Astrocyte (in vitro differentiated cells and primary cell): ENCODE data around the gene SDSL. TPM values are rescaled to one million over a fixed set of nuclear protein-coding genes. Genes with fewer than 3 reads are reported as not detected.

Source experiments
- DNase-seq: peaks from one replicate; pipeline ENCODE4 v3.0.0-alpha.2; 2010; ENCODE audit warnings: low read depth
- FAIRE-seq: peaks from 2 replicates; lab custom pipeline; 2011; peaks lifted over from hg19 to GRCh38; lab: Jason Lieb, UNC
- H2AFZ ChIP-seq: 2 replicates; pipeline ENCODE4 v1.6.0; 2012; ENCODE audit warnings: low read depth, low read length, inconsistent platforms
- H3K27ac ChIP-seq: 2 replicates; pipeline ENCODE4 v1.5.1; 2011; ENCODE audit warnings: low read depth, low read length, inconsistent platforms
- H3K27me3 ChIP-seq: 2 replicates; pipeline ENCODE4 v1.6.0; 2011; ENCODE audit warnings: low read length, inconsistent platforms; ENCODE audit not compliant: insufficient read depth
- H3K36me3 ChIP-seq: 2 replicates; pipeline ENCODE4 v1.5.1; 2011; ENCODE audit warnings: low read length, inconsistent platforms; ENCODE audit not compliant: insufficient read depth
- H3K4me1 ChIP-seq: 2 replicates; pipeline ENCODE4 v1.5.1; 2011; ENCODE audit warnings: low read length, inconsistent platforms; ENCODE audit not compliant: insufficient read depth
- H3K4me2 ChIP-seq: 2 replicates; pipeline ENCODE4 v1.6.0; 2012; ENCODE audit warnings: low read length, inconsistent platforms
- H3K4me3 ChIP-seq: 2 replicates; pipeline ENCODE4 v1.5.1; 2011; ENCODE audit warnings: low read depth, mild to moderate bottlenecking, low read length, inconsistent platforms; ENCODE audit not compliant: insufficient read depth
- H3K79me2 ChIP-seq: 2 replicates; pipeline ENCODE4 v1.6.0; 2012; ENCODE audit warnings: mild to moderate bottlenecking, low read length, inconsistent platforms; ENCODE audit not compliant: insufficient read depth
- H3K9ac ChIP-seq: 2 replicates; pipeline ENCODE4 v1.6.0; 2012; ENCODE audit warnings: mild to moderate bottlenecking, low read length, inconsistent platforms
- H3K9me3 ChIP-seq: 2 replicates; pipeline ENCODE4 v1.5.1; 2012; ENCODE audit warnings: low read depth, mild to moderate bottlenecking, low read length, inconsistent platforms; ENCODE audit not compliant: insufficient read depth
- H4K20me1 ChIP-seq: 2 replicates; pipeline ENCODE4 v1.6.0; 2012; ENCODE audit warnings: low read length, inconsistent platforms; ENCODE audit not compliant: insufficient read depth
- H3K27ac Mint-ChIP-seq: one replicate; pipeline ENCODE4 v1.8.0; 2021; ENCODE audit warnings: mild to moderate bottlenecking, mixed read lengths; ENCODE audit not compliant: unreplicated experiment
- H3K27me3 Mint-ChIP-seq: one replicate; pipeline ENCODE4 v1.8.0; 2021; ENCODE audit warnings: low read depth, mixed read lengths; ENCODE audit not compliant: unreplicated experiment
- H3K36me3 Mint-ChIP-seq: one replicate; pipeline ENCODE4 v1.8.0; 2021; ENCODE audit warnings: low read depth, mixed read lengths; ENCODE audit not compliant: unreplicated experiment
- H3K4me1 Mint-ChIP-seq: one replicate; pipeline ENCODE4 v1.8.0; 2021; ENCODE audit warnings: low read depth, mixed read lengths; ENCODE audit not compliant: unreplicated experiment
- H3K4me3 Mint-ChIP-seq: one replicate; pipeline ENCODE4 v1.8.0; 2021; ENCODE audit warnings: mild to moderate bottlenecking, moderate library complexity, mixed read lengths; ENCODE audit not compliant: unreplicated experiment
- H3K9me3 Mint-ChIP-seq: one replicate; pipeline ENCODE4 v1.8.0; 2021; ENCODE audit warnings: mild to moderate bottlenecking, mixed read lengths; ENCODE audit not compliant: unreplicated experiment
- CTCF ChIP-seq: IDR thresholded peaks from 2 replicates; pipeline ENCODE4 v1.5.1; 2011; ENCODE audit warnings: low read depth, mild to moderate bottlenecking, inconsistent platforms, low read length, moderate library complexity; ENCODE audit not compliant: insufficient read depth
- EZH2 ChIP-seq: IDR thresholded peaks from 2 replicates; pipeline ENCODE4 v1.6.1; 2012; ENCODE audit warnings: mild to moderate bottlenecking, low read length, inconsistent platforms; ENCODE audit not compliant: insufficient read depth
- total RNA-seq: library from RNA; stranded (reverse); gene quantifications from 2 replicates; pipeline ENCODE4 v1.2.1, GENCODE V29; 2021

The SDSL gene
- total RNA-seq, 1 donor from 2014 or later = 9.5 TPM

DNA sequence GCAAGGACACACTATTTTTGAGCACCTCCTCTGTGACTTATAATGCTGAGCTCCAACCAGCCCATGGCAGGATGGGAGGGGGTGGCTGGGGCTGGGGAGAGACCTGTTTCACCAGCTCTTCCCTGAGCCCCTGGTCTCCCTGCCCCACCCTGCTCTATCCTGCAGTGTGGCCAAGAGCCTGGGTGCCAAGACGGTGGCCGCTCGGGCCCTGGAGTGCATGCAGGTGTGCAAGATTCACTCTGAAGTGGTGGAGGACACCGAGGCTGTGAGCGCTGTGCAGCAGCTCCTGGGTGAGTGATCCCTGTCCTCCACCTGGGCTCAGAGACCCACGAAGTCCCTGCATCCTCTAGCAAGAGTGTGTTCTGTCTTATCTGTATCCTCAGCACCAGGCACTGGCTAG lies 14.4 kb downstream of the SDSL start:
- FAIRE-seq (no peak), DNase-seq (no peak)
- H3K4me3 ChIP-seq = no peak overlapping the region
- peaks cover 8% of the 10 kb centered on the region for H3K27me3 Mint-ChIP-seq
- no peak overlapping the region for H2AFZ ChIP-seq
- no peak overlapping the region for H3K4me2 ChIP-seq
- TF ChIP-seq CTCF = no peak
- no peak for TF ChIP-seq EZH2
- no peak overlapping the region for H3K4me3 Mint-ChIP-seq
- peaks cover 1% of the 10 kb centered on the region for H3K9me3 Mint-ChIP-seq
- no peaks in the 10 kb centered on the region for H3K79me2 ChIP-seq
- no peaks in the 10 kb centered on the region for H4K20me1 ChIP-seq
- no peaks in the 10 kb centered on the region for H3K9me3 ChIP-seq
- no peak overlapping the region for H3K27ac ChIP-seq
- peaks cover 2% of the 10 kb centered on the region for H3K4me1 Mint-ChIP-seq
- H3K27me3 ChIP-seq = peaks cover 6% of the 10 kb centered on the region
- H3K9ac ChIP-seq = no peak overlapping the region
- no peak overlapping the region for H3K27ac Mint-ChIP-seq
- no peaks in the 10 kb centered on the region for H3K36me3 Mint-ChIP-seq
- no peaks in the 10 kb centered on the region for H3K4me1 ChIP-seq
- no peaks in the 10 kb centered on the region for H3K36me3 ChIP-seq

GRCh38 chr12:113436993-113437728 lies 15.0 kb downstream of the SDSL start:
- no peaks in the 10 kb centered on the region for H3K36me3 ChIP-seq
- H3K4me1 Mint-ChIP-seq = peaks cover 2% of the 10 kb centered on the region
- TF ChIP-seq CTCF (no peak), EZH2 (no peak)
- no peak overlapping the region for H3K4me3 ChIP-seq
- H3K27me3 ChIP-seq = peaks cover 8% of the 10 kb centered on the region
- H3K4me2 ChIP-seq = no peak overlapping the region
- DNase-seq (no peak), FAIRE-seq (no peak)
- H3K4me1 ChIP-seq = no peaks in the 10 kb centered on the region
- H3K9me3 Mint-ChIP-seq = peaks cover 1% of the 10 kb centered on the region
- H3K9ac ChIP-seq = no peak overlapping the region
- H3K79me2 ChIP-seq = no peaks in the 10 kb centered on the region
- no peak overlapping the region for H3K27ac ChIP-seq
- H3K27ac Mint-ChIP-seq = no peak overlapping the region
- H2AFZ ChIP-seq = no peak overlapping the region
- no peak overlapping the region for H3K4me3 Mint-ChIP-seq
- H3K36me3 Mint-ChIP-seq = no peaks in the 10 kb centered on the region
- no peaks in the 10 kb centered on the region for H3K9me3 ChIP-seq
- H3K27me3 Mint-ChIP-seq = peaks cover 8% of the 10 kb centered on the region
- H4K20me1 ChIP-seq = no peaks in the 10 kb centered on the region

- DNase-seq = no peak
- Mint-ChIP-seq H3K4me3 (no peak overlapping the region), H3K27me3 (peaks cover 10% of the 10 kb centered on the region), H3K27ac (no peak overlapping the region), H3K9me3 (peaks cover 1% of the 10 kb centered on the region), H3K36me3 (no peaks in the 10 kb centered on the region), H3K4me1 (peaks cover 2% of the 10 kb centered on the region)
- Histone ChIP-seq H3K9ac (no peak overlapping the region), H3K4me1 (no peaks in the 10 kb centered on the region), H3K4me2 (no peak overlapping the region), H3K36me3 (no peaks in the 10 kb centered on the region), H3K79me2 (no peaks in the 10 kb centered on the region), H2AFZ (no peak overlapping the region), H3K9me3 (no peaks in the 10 kb centered on the region), H3K27me3 (peaks cover 9% of the 10 kb centered on the region), H3K27ac (no peak overlapping the region), H3K4me3 (no peak overlapping the region), H4K20me1 (no peaks in the 10 kb centered on the region)
- no peak for TF ChIP-seq EZH2
- no peak for TF ChIP-seq CTCF
- FAIRE-seq = no peak
Measured at GRCh38 chr12:113437729-113438100, 15.5 kb downstream of the SDSL start.
